Epithelial cell of proximal tubule (primary cell): ENCODE results near the gene MRPL23. TPM values are rescaled to one million over a fixed set of nuclear protein-coding genes. Genes with fewer than 3 reads are reported as not detected.
"Not testable (repeated sequence)": the region's sequence is repeated elsewhere in the genome, so short reads cannot be mapped to it uniquely, and the experiment has no call there.

Source experiments
- DNase-seq: peaks from one replicate; pipeline ENCODE4 v3.0.0-alpha.2; 2011; ENCODE audit warnings: low read depth
- H3K4me3 ChIP-seq: 2 replicates; pipeline ENCODE4 v1.5.1; 2011; ENCODE audit warnings: low read depth, mild to moderate bottlenecking, low read length
- total RNA-seq: library from RNA; depleted of rRNA; stranded (reverse); fragments of >200 nt; gene quantifications from 2 replicates; pipeline ENCODE4 v1.2.3, GENCODE V29; 2015
- TF ChIP-seq, protein P1 (sequence below): conservative IDR thresholded peaks from 2 replicates; pipeline ENCODE4 v1.5.1; 2012; ENCODE audit warnings: low read depth, mild to moderate bottlenecking, low read length

Gene MRPL23
- total RNA-seq, 1 donor from 2014 or later, result 92.1 TPM

DNA sequence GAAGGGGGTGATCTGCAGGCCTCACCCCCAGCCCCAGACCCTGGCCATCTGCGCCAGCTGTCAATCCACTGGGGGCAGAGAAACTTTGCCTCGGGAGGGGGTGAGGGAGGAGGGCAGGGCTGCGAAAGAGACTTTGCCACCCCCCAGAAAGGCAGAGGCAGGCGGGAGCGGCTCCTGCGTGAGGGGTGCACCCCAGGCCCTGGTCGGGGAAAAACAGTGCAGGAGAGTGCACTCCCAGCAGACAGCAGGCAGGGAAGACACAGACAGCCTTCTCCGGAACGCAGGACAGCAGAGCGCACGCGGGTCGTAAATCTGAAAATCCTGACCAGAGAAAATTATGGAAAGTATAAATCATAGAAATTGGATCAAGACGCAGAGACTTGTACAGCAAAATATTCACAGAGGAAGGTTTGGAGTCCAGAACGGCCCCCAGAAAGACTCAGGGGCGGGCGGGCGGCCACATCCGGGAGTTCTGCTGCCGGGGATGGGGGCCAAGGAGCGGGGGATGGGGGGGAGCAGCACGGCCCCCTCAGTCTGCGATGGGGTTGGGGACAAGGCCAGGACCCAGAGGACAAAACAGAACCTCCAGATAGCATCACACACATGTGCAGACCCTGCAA lies 8.0 kb upstream of the MRPL23 start:
- TF ChIP-seq, protein P1, sequence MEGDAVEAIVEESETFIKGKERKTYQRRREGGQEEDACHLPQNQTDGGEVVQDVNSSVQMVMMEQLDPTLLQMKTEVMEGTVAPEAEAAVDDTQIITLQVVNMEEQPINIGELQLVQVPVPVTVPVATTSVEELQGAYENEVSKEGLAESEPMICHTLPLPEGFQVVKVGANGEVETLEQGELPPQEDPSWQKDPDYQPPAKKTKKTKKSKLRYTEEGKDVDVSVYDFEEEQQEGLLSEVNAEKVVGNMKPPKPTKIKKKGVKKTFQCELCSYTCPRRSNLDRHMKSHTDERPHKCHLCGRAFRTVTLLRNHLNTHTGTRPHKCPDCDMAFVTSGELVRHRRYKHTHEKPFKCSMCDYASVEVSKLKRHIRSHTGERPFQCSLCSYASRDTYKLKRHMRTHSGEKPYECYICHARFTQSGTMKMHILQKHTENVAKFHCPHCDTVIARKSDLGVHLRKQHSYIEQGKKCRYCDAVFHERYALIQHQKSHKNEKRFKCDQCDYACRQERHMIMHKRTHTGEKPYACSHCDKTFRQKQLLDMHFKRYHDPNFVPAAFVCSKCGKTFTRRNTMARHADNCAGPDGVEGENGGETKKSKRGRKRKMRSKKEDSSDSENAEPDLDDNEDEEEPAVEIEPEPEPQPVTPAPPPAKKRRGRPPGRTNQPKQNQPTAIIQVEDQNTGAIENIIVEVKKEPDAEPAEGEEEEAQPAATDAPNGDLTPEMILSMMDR, result no peak
- no peak overlapping the region for H3K4me3 ChIP-seq
- DNase-seq, result no peak

DNA sequence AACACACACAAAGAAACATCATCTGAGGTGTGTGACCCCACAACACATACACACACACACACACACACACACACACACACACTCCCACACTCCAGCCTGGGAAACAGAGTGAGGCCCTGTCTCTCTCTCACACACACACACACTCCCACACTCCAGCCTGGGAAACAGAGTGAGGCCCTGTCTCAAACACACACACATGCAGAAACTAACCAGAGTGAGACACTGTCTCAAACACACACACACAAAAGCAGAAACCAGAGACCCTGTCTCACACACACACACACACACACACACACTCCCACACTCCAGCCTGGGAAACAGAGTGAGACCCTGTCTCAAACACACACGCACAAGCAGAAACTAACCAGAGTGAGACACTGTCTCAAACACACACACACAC lies 7.3 kb upstream of the MRPL23 start:
- H3K4me3 ChIP-seq, DNase-seq: not testable (repeated sequence)

DNA sequence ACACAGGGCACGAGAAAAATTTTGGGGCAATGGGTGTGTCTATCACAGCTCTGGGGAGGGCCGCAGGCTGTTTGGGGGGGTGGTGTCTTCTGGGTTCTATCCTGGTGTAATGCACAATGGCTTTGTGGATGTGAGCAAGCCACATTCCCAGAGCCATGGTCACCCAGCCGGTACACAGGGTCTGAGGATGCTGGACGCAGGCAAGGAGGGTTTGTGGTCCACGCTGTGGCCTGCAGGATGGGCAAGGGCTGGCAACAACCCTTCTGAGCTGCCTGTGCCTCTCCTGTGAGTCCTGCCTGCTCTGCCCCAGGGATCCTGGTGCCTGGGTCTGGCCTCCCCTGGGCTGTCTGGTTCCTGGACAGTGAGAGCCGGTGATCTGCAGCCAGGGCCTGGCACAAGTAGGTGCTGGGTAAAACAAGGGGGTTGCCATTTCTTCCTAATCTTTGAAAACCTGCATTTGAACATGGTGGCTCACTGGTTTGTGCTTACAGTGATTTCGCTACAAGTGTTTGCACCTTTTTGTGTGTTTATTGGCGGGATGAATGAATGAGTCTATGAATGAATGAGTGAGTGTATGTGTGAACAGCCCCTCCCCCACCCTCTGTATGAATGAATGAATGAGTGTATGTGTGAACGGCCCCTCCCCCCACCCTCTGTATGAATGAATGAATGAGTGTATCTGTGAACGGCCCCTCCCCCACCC lies 4.4 kb upstream of the MRPL23 start:
- TF ChIP-seq, protein P1, result no peak
- H3K4me3 ChIP-seq, result no peak overlapping the region
- DNase-seq, result no peak

DNA sequence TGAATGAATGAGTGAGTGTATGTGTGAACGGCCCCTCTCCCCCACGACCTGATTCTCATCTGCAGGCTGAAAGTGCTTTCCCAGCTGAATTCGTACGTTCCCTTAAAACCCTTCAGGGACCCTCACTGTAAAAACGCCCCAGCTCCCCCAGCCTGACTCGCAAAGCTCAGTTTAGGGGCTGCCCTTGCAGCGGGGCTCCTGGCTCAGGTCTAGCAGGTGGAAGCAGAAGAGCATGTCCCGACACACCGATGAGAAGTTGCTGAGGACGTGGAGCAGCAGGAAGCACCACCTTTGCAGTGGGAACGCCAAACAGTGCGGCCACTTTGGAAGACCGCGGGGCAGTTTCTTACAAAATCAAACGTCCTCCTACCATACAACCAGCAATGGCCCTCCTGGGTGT lies 3.6 kb upstream of the MRPL23 start:
- H3K4me3 ChIP-seq, result no peak overlapping the region
- TF ChIP-seq, protein P1, result no peak
- no peak for DNase-seq

DNA sequence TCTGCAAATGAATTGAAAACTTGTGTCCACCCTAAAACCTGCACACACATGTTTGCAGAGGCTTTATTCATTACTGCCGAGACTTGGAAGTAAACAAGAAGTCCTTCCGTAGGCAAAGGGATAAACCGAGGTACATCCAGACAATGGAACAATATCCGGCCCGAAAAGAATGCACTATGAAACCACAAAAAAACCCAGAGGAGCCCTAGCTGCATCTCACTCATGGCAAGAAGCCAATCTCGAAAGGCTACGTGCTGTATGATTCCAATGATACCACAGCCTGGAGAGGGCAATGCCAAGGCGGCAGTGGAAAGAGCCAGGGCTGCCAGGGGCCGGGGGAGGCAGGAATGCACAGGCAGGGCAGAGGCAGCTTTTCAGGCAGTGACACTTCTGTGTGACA lies 3.2 kb upstream of the MRPL23 start:
- H3K4me3 ChIP-seq, result no peak overlapping the region
- no peak for DNase-seq
- TF ChIP-seq, protein P1, result no peak

DNA sequence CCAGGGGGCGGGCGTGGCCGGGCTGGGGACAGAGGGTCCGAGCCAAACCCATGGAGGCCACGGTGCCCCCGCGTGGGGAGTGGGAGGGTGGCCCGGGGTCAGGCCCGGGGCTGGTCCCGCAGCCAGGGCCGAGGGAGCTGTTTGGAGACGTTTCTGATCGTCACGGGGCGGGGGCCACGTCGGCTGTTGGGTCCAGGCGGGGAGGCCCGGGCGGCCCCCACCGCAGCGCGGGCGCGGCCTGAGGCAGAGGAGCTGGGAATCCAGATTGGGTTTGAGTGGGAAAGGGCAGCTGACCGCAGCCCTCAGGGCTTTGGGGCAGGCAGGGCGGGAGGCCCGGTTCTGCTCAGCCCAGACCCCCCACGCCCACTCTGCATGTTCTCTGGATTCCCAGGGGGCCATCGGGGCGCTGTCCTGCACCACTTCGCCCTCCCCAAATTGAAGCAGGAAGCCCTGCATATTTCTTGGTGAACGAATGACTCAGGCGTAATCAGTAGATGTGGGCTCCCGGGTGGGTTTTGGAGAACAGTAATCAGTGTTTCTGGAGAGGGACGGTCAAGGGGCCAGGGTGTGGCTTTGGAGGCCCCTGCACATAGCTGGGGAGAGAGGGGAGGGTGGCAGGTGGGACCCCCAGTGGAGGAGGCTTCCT lies 583 bp downstream of the MRPL23 start:
- no peak for DNase-seq
- TF ChIP-seq, protein P1, result no peak
- H3K4me3 ChIP-seq, result no peak overlapping the region

DNA sequence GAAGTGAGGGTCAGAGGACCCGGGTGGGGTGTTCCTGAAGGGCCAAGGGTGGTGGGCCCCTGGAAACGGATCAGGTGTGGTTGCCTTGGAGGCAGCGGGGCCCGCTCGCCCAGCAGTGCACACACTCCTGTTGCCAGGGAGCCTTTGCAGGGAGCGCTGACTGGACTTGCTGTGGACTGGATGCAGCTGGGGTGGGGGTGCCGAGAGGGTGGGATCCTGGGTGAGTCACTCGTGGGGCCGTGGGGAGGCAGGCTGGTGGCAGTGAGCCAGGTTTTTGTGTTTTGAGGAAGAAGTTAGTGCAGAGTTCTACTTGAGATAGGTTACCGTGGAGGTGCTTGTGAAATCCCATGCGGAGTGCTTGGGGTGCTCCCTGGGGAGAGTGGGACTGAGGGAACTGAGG lies 1.3 kb downstream of the MRPL23 start:
- H3K4me3 ChIP-seq, result no peak overlapping the region
- DNase-seq, result no peak
- TF ChIP-seq, protein P1, result no peak
